ENCODE data around the gene CLIP4. TPM values are rescaled to one million over a fixed set of nuclear protein-coding genes. Genes with fewer than 3 reads are reported as not detected.

Gene CLIP4
- total RNA-seq, 1 experiment from 2014 or later, result 1.2 TPM

DNA sequence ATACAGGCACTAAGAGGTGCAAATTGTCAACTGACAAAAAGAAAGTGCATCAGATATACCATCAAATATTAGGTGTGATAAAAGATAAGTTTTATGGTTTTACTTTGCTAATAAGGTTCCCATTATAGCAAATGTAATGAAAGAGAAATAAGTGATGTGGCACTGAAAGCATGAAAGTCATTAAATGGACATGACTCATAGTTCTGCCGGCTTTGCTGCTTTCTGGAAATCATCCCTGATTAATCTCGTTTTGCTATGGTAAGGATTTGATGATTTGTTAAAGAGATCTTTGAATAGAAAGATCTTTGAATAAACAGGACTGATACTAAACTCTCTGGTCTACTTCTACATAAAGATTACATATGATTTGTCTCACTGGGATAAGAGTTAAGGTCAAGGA is 72.7 kb downstream of the CLIP4 start:
- no peak overlapping the region for H3K27ac Mint-ChIP-seq (ENCODE audit: unreplicated experiment)
- Histone ChIP-seq H3K9me3 (no peaks in the 10 kb centered on the region; the same call in 1 of the 2 replicates), H3K36me3 (ENCODE audit: control insufficient read depth, insufficient read depth, low read length) (no peaks in the 10 kb centered on the region), H3K4me3 (ENCODE audit: low read depth, low read length) (no peak overlapping the region), H3K27me3 (replicated peaks; ENCODE audit: control insufficient read depth, insufficient read depth, low read length) (no peaks in the 10 kb centered on the region), H3K4me1 (no peaks in the 10 kb centered on the region; the same call in 1 of the 2 replicates)
- POLR2A ChIA-PET, result no interaction called here
- CTCF ChIA-PET, result no interaction called here
- no peaks in the 10 kb centered on the region for H3K27me3 Mint-ChIP-seq (ENCODE audit: insufficient read depth, unreplicated experiment)
- H3K4me3 Mint-ChIP-seq (ENCODE audit: unreplicated experiment), result no peak overlapping the region
- intact Hi-C loops (cut with micrococcal nuclease; ENCODE audit: unreplicated experiment), result no loop called here
- BruUV-seq (replicated peaks), result no TSS peak
- no peaks in the 10 kb centered on the region for H3K4me1 Mint-ChIP-seq (ENCODE audit: low read depth, unreplicated experiment)
- DNase-seq, result no peak
- H3K36me3 Mint-ChIP-seq (ENCODE audit: insufficient read depth, unreplicated experiment), result no peaks in the 10 kb centered on the region
- TF ChIP-seq, protein P1, sequence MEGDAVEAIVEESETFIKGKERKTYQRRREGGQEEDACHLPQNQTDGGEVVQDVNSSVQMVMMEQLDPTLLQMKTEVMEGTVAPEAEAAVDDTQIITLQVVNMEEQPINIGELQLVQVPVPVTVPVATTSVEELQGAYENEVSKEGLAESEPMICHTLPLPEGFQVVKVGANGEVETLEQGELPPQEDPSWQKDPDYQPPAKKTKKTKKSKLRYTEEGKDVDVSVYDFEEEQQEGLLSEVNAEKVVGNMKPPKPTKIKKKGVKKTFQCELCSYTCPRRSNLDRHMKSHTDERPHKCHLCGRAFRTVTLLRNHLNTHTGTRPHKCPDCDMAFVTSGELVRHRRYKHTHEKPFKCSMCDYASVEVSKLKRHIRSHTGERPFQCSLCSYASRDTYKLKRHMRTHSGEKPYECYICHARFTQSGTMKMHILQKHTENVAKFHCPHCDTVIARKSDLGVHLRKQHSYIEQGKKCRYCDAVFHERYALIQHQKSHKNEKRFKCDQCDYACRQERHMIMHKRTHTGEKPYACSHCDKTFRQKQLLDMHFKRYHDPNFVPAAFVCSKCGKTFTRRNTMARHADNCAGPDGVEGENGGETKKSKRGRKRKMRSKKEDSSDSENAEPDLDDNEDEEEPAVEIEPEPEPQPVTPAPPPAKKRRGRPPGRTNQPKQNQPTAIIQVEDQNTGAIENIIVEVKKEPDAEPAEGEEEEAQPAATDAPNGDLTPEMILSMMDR (IDR thresholded peaks at IDR 0.05; ENCODE audit: insufficient read depth in 1 of 2, low read depth in 1 of 2, low read length in 1 of 2, severe bottlenecking in 1 of 2, unreplicated experiment in 1 of 2), result no peak
- peaks cover 10% of the 10 kb centered on the region for H3K9me3 Mint-ChIP-seq (ENCODE audit: unreplicated experiment)

DNA sequence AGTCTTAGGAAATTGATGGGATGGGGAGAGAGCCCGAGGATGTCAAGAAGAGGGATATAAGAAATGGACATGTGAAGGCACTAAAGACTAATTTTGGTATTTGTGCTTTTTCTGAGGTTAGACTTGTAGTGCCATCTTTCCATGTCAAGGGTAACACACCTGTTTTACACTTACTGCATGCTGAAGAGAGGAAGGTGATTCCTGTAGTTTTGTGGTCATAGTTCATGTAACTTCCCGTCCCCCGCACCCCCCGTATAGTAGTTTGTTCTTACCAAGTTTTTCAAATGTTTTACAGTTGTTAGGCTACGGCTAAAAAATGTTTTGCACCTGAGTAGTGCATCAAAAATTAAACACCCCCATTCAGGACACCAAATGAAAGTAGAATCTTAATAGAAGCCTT is 73.8 kb downstream of the CLIP4 start:
- Mint-ChIP-seq H3K27ac (ENCODE audit: unreplicated experiment) (no peak overlapping the region), H3K4me3 (ENCODE audit: unreplicated experiment) (no peak overlapping the region), H3K9me3 (ENCODE audit: unreplicated experiment) (peaks cover 10% of the 10 kb centered on the region), H3K4me1 (ENCODE audit: low read depth, unreplicated experiment) (no peaks in the 10 kb centered on the region), H3K27me3 (ENCODE audit: insufficient read depth, unreplicated experiment) (no peaks in the 10 kb centered on the region), H3K36me3 (ENCODE audit: insufficient read depth, unreplicated experiment) (no peaks in the 10 kb centered on the region)
- no TSS peak for BruUV-seq (replicated peaks)
- ChIA-PET CTCF (no interaction called here), POLR2A (no interaction called here)
- Histone ChIP-seq H3K9me3 (no peaks in the 10 kb centered on the region; the same call in 1 of the 2 replicates), H3K4me3 (ENCODE audit: low read depth, low read length) (no peak overlapping the region), H3K27me3 (replicated peaks; ENCODE audit: control insufficient read depth, insufficient read depth, low read length) (no peaks in the 10 kb centered on the region), H3K4me1 (no peaks in the 10 kb centered on the region; the same call in 1 of the 2 replicates), H3K36me3 (ENCODE audit: control insufficient read depth, insufficient read depth, low read length) (no peaks in the 10 kb centered on the region)
- intact Hi-C loops (cut with micrococcal nuclease; ENCODE audit: unreplicated experiment), result no loop called here
- no peak for DNase-seq
- TF ChIP-seq, protein P1 (IDR thresholded peaks at IDR 0.05; ENCODE audit: insufficient read depth in 1 of 2, low read depth in 1 of 2, low read length in 1 of 2, severe bottlenecking in 1 of 2, unreplicated experiment in 1 of 2), result no peak

DNA sequence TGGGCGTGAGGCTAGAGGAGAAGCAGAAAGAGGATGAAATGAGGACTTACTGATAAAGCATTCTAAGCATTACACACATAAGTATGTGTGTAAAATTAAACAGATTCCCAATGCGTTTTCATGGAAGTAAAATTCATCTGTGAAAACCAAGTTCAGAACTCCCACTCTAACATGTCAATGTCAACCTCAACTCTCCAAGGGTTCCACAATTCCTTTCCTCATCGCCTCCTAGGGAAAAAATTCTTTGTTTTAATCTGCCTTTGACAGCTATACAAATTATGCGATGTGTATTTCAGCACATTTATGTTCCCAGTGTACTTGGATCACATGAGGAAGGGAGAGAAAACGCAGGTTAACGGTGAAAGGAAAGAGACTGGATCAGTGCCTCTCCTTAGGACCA is 76.6 kb downstream of the CLIP4 start:
- no TSS peak for BruUV-seq (replicated peaks)
- TF ChIP-seq, protein P1 (IDR thresholded peaks at IDR 0.05; ENCODE audit: insufficient read depth in 1 of 2, low read depth in 1 of 2, low read length in 1 of 2, severe bottlenecking in 1 of 2, unreplicated experiment in 1 of 2), result no peak
- intact Hi-C loops (cut with micrococcal nuclease; ENCODE audit: unreplicated experiment), result no loop called here
- H3K4me1 Mint-ChIP-seq (ENCODE audit: low read depth, unreplicated experiment), result no peaks in the 10 kb centered on the region
- H3K9me3 ChIP-seq, result no peaks in the 10 kb centered on the region; the same call in 1 of the 2 replicates
- H3K36me3 Mint-ChIP-seq (ENCODE audit: insufficient read depth, unreplicated experiment), result no peaks in the 10 kb centered on the region
- DNase-seq, result no peak
- no peak overlapping the region for H3K4me3 Mint-ChIP-seq (ENCODE audit: unreplicated experiment)
- H3K27me3 Mint-ChIP-seq (ENCODE audit: insufficient read depth, unreplicated experiment), result no peaks in the 10 kb centered on the region
- no peaks in the 10 kb centered on the region; the same call in 1 of the 2 replicates for H3K4me1 ChIP-seq
- no peak overlapping the region for H3K4me3 ChIP-seq (ENCODE audit: low read depth, low read length)
- POLR2A ChIA-PET, result no interaction called here
- no peaks in the 10 kb centered on the region for H3K27me3 ChIP-seq (replicated peaks; ENCODE audit: control insufficient read depth, insufficient read depth, low read length)
- CTCF ChIA-PET, result no interaction called here
- no peak overlapping the region for H3K27ac Mint-ChIP-seq (ENCODE audit: unreplicated experiment)
- H3K36me3 ChIP-seq (ENCODE audit: control insufficient read depth, insufficient read depth, low read length), result no peaks in the 10 kb centered on the region
- peaks cover 10% of the 10 kb centered on the region for H3K9me3 Mint-ChIP-seq (ENCODE audit: unreplicated experiment)

Measured in Caco-2 (cell line).